ENCODE measurements around the gene ZNF444. TPM values are rescaled to one million over a fixed set of nuclear protein-coding genes. Genes with fewer than 3 reads are reported as not detected.

ZNF444 gene
- polyA plus RNA-seq, 1 donor (not counting 4 experiments of a cell fraction or from before 2014, with no cell fraction given), result 9.1 TPM

GRCh38 chr19:56150358-56150757 lies 9.3 kb downstream of the ZNF444 start:
- H3K9ac ChIP-seq (ENCODE audit: control insufficient read depth, extremely low read depth, insufficient read depth, low read length), result no peak overlapping the region
- no peaks in the 10 kb centered on the region for H3K9me3 ChIP-seq (ENCODE audit: control insufficient read depth, low read depth, low read length)
- H3K4me1 ChIP-seq (ENCODE audit: control insufficient read depth, extremely low read depth, insufficient read depth, low read length), result no peaks in the 10 kb centered on the region
- DNase-seq (ENCODE audit: low read depth, low spot score) (no peak), FAIRE-seq (no peak)
- H3K79me2 ChIP-seq (ENCODE audit: control insufficient read depth, insufficient read depth, low read length), result peaks cover 11% of the 10 kb centered on the region
- H3K36me3 ChIP-seq (ENCODE audit: control insufficient read depth in 2 of 2, extremely low read depth in 1 of 2, insufficient read depth in 2 of 2, low read length in 2 of 2), result peaks cover 5 to 11% of the 10 kb centered on the region in 2 experiments
- H3K9me1 ChIP-seq (ENCODE audit: control insufficient read depth, extremely low read depth, insufficient read depth, low read length), result no peaks in the 10 kb centered on the region
- no peak overlapping the region for H3K27ac ChIP-seq (ENCODE audit: control insufficient read depth, insufficient read depth, low read length)
- no peak overlapping the region for H3K4me2 ChIP-seq (ENCODE audit: control insufficient read depth, extremely low read depth, insufficient read depth, low read depth, low read length)
- H4K20me1 ChIP-seq (ENCODE audit: control insufficient read depth, extremely low read depth, insufficient read depth, low read length), result peaks cover 2% of the 10 kb centered on the region
- H3K4me3 ChIP-seq (ENCODE audit: control insufficient read depth in 2 of 3, extremely low read depth in 1 of 3, insufficient read depth in 2 of 3, low read depth in 1 of 3, low read length in 3 of 3), result no peak overlapping the region
- dilution Hi-C loops (cut with MboI; ENCODE audit: extremely low pct_ligation_motif_present, low sequenced_read_pairs), result no loop called here
- H3K27me3 ChIP-seq (ENCODE audit: control insufficient read depth, extremely low read depth, insufficient read depth, low read length), result no peaks in the 10 kb centered on the region
- TF ChIP-seq EZH2 (IDR thresholded peaks at IDR 0.05; ENCODE audit: low read length), result no peak
- no peak for TF ChIP-seq CTCF (optimal IDR thresholded peaks at IDR 0.05 in 1 of 3, IDR thresholded peaks at IDR 0.05 in 1 of 3, conservative IDR thresholded peaks at IDR 0.05 in 1 of 3; ENCODE audit: extremely low read depth in 1 of 3, insufficient read depth in 2 of 3, low read length in 3 of 3)
- no peak overlapping the region for H2AFZ ChIP-seq (ENCODE audit: control insufficient read depth, low read length)

GRCh38 chr19:56152644-56153043 lies 11.6 kb downstream of the ZNF444 start:
- no peak for TF ChIP-seq CTCF (optimal IDR thresholded peaks at IDR 0.05 in 1 of 3, IDR thresholded peaks at IDR 0.05 in 1 of 3, conservative IDR thresholded peaks at IDR 0.05 in 1 of 3; ENCODE audit: extremely low read depth in 1 of 3, insufficient read depth in 2 of 3, low read length in 3 of 3)
- TF ChIP-seq EZH2 (IDR thresholded peaks at IDR 0.05; ENCODE audit: low read length), result no peak
- no peak for FAIRE-seq

More at GRCh38 chr19:56152644-56153043, 11.6 kb downstream of the ZNF444 start:
- Histone ChIP-seq H3K9ac (ENCODE audit: control insufficient read depth, extremely low read depth, insufficient read depth, low read length) (no peak overlapping the region), H3K27me3 (ENCODE audit: control insufficient read depth, extremely low read depth, insufficient read depth, low read length) (no peaks in the 10 kb centered on the region), H3K9me3 (ENCODE audit: control insufficient read depth, low read depth, low read length) (no peaks in the 10 kb centered on the region), H3K4me2 (ENCODE audit: control insufficient read depth, extremely low read depth, insufficient read depth, low read depth, low read length) (no peak overlapping the region), H3K27ac (ENCODE audit: control insufficient read depth, insufficient read depth, low read length) (no peak overlapping the region), H3K4me3 (ENCODE audit: control insufficient read depth in 2 of 3, extremely low read depth in 1 of 3, insufficient read depth in 2 of 3, low read depth in 1 of 3, low read length in 3 of 3) (no peak overlapping the region), H2AFZ (ENCODE audit: control insufficient read depth, low read length) (no peak overlapping the region), H3K9me1 (ENCODE audit: control insufficient read depth, extremely low read depth, insufficient read depth, low read length) (no peaks in the 10 kb centered on the region), H4K20me1 (ENCODE audit: control insufficient read depth, extremely low read depth, insufficient read depth, low read length) (peaks cover 2% of the 10 kb centered on the region), H3K79me2 (ENCODE audit: control insufficient read depth, insufficient read depth, low read length) (peaks cover 9% of the 10 kb centered on the region), H3K4me1 (ENCODE audit: control insufficient read depth, extremely low read depth, insufficient read depth, low read length) (no peaks in the 10 kb centered on the region), H3K36me3 (ENCODE audit: control insufficient read depth in 2 of 2, extremely low read depth in 1 of 2, insufficient read depth in 2 of 2, low read length in 2 of 2) (peaks cover 6 to 8% of the 10 kb centered on the region in 2 experiments)
- DNase-seq (ENCODE audit: low read depth, low spot score), result no peak
- dilution Hi-C loops (cut with MboI; ENCODE audit: extremely low pct_ligation_motif_present, low sequenced_read_pairs), result no loop called here

All from keratinocyte (primary cell).